AG08396 (cell line): ENCODE measurements around the gene SEC22C.
A peak's percentile ranks its signal among the peaks of the same experiment; 100 is the strongest.

Experiments used
- DNase-seq: peaks from one replicate; pipeline ENCODE4 v3.0.0; 2012; ENCODE audit warnings: low spot score, mixed read lengths

SEC22C gene

DNA sequence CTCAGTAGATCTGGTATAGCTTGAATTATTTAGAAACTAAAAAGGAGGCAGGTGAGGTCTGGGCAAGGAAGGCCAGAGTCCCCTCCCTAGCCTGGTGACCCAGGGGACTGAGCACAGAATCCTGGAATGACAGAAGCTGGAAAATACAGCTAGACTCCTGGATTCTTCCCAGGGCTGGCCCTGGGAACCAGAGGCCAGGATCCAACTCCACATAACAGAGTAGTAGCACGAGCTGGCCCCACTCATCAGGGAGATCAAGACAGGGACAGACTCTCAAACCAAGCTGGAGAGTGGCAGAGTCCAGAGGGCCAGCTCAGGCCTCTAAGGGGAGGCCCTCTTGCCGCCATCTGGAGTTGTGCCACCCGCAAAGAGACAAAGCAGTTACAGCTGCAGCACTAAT, 68.6 kb downstream of the SEC22C start:
- no peak for DNase-seq

GRCh38 chr3:42511736-42512135, 70.0 kb downstream of the SEC22C start:
- no peak for DNase-seq

GRCh38 chr3:42511201-42511600, 70.6 kb downstream of the SEC22C start:
- no peak for DNase-seq

DNA sequence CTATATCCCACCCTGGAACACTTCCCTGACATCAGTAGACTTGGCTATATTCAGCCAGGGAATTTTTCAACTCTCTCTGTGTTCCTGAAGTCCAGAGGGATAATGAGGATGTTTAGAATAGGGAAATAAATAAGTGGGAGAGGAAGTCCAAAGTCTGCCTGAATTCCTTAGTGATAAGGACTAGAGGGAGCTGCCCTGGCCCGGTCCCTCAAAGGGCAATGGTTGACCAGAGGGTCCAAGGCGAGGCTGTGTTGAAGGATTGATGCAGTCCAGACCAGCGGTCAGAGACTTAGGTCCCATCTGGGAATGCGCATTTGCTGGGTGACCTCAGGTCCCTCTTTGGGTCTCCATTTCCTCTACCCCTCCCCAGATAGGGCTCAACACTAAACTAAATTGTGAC, 71.4 kb downstream of the SEC22C start:
- DNase-seq: no peak

GRCh38 chr3:42509111-42509510, 72.7 kb downstream of the SEC22C start:
- DNase-seq: no peak

- DNase-seq: no peak
These were observed 73.2 kb downstream of the SEC22C start for GRCh38 chr3:42508562-42508961.

DNA sequence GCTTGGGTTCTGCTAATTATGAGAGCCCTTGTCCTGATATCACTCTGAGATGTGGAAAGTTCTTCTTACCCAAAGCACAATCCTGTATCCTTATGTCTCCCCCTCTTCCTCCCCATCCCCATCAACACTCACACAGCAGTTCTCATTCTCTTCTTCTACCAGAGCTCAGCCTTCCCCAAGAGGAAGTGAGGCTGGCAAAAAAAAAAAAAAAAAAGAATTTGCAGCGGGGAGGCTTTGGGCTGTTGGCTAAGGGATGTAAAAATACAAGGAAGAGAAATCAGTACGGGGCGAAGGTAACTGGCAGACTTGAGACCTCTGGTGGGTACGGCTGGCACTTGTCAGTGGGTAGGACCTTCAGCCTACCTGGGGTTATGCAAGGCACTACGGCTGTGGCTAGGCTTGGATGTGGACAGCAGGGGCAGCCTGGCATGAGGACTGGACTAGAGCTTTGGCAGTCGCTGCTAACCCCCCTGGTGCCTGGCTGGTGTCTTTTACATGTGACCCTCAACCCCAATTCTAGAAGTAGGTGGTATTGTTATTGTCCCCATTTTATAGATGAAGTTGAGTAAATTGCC, 73.9 kb downstream of the SEC22C start:
- no peak for DNase-seq

GRCh38 chr3:42507252-42507651, 74.5 kb downstream of the SEC22C start:
- no peak for DNase-seq

GRCh38 chr3:42505849-42506410, 75.8 kb downstream of the SEC22C start:
- no peak for DNase-seq

- no peak for DNase-seq
These were observed 76.5 kb downstream of the SEC22C start for GRCh38 chr3:42505128-42505848.

DNA sequence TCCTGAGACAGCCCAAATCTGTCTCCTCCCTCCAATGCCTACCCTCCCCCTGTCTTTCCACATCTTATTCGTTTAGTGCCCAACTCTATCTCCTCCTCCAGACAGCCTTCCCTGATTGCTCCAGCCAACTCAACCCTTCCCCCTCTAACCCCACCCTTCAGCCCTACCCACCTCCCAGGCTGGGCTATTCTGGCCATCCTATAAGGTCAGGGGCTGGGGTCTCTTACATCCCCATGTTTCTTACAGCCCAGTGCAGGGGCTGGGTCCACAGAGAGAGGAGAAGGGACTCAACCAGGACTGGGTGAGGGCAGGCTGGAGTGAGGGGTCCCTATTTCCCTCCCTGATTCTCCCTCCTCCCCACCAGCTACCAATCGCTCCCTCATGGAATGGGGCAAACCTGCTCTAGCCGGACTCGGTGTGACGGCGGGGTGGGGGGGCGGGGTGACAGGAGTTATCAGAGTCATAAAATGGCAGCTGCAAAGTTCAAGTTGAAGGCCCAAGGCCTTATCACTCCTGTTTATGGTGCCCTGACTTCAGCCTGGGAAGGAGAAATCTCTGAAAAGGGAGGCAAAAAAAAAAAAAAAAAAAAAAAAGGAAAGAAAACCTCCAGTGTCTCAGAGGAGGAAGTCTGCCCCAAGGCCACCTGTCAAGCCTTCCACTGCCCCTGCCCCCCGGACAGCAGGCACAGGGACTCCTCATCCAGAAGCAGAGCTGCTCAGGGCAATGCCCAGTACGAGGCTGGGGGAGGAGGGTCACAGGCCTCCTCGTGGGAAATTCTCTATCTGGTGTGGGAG, 77.2 kb downstream of the SEC22C start:
- DNase-seq: no peak

GRCh38 chr3:42503957-42504333, 77.8 kb downstream of the SEC22C start:
- no peak for DNase-seq

DNA sequence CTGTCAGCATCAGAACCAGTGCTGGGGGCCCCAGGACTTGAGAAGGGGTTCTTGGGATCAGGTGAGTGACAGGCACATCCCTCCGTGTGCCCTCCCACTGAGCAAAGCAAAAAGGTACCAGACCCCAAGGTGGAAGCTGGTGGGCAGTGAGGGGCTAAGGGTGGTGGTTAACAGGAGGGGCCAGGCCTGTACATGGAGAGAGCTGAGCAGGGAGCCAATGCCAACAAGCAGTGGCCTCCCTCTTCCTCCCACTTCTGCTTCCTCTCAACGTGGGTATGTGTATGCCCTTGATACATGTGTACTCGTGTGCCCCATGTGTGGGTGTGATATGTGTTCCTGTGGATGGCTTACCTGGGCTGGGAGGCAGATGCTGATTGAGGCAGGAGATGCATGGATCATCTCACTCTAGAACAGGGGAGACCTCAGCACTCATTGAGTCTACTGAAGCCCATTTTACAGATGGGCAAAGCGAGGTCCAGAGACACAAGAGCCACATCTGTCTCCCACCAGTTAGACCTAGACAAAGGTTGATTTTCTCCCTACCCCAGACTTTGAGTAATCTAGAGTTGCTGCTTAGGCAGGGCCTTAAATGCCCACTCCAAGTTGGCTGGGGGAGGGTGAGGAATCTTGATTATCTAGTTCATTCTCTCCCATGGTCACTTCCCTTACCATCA, 78.4 kb downstream of the SEC22C start:
- DNase-seq: no peak

GRCh38 chr3:42502429-42503250, 79.1 kb downstream of the SEC22C start, which contains the start of gene VIPR1:
VIPR1 (plus strand) TSS chr3:42502643; CDS start chr3:42502736, 93 bp downstream.
- DNase-seq: peak; percentile 49

DNA sequence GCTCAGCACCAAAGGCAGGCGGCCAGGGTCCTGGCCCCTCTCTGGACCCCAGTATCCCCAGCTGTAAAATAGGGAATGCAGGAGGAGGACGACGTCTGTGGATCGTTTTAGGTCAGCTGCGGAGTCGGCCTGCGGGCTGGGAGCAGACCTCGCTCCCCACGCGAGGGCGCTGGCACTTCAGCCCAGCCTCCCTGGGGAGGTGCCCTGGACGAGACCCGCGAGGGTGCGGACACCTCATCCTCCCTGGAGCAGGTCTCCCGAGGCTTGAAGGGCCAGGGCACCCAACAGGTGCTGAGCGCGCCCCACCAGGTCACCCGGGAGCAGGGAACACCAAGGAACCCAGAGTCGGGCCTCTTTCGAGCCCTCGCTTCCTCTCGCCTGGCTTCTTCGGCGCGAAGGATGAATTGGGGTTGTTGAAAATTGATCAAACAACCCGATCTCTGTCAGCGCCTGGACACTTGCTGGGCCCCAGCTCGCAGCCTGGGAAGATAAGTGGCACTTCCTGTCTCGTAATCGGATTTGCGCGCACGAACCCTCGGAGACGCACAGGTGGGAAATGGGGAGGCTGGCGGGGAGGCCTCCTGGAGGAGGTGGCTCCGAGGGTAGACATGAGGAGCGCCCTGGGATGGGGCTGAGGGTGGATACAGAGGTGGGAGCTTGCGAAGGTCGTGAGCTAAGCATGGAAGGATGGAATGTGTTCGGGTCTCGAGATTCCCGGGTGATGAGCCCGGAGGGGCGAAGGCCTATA, 79.9 kb downstream of the SEC22C start:
- peak; percentile 61 for DNase-seq

DNA sequence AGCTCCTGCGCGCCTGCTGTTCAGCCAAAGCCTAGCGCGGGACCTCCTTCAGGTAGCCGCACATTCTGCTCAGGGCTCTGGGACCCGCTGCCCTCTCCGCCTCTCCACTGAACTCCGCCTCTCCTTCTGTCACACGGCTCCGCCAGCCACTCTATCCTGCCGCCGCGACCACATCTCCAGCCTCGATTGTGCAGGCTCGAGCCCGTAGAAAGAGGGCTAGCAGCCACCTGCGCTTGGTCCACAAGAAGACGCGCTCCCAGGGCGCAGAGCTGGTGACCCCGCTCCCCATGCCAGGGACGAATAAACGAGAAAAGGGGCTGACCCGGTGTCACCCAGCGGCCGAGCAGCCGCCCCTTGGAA, 80.5 kb downstream of the SEC22C start:
- DNase-seq: no peak

DNA sequence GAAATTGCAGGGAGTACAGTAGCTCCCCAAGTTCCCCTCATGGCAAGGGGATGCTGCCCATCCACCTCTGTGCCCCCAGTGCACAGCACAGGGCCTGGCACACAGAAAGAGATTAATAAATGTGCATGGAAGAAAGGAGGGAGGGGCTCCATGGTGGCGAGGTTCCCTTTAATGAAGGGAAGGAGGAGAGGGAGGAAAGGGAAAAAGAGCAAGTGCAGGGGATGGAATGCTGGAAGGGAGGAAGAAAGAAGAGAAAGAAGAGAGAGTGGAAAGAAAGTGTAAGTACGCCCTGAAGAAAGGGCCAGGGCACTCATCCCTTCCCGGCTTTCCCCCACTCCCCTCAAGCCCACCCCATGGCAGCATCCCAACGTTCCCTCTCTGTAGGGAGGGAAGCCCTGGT, 80.9 kb downstream of the SEC22C start:
- no peak for DNase-seq

- no peak for DNase-seq
These were observed 81.7 kb downstream of the SEC22C start for GRCh38 chr3:42500091-42500490.

GRCh38 chr3:42499478-42499871, 82.3 kb downstream of the SEC22C start:
- no peak for DNase-seq

- DNase-seq: no peak
These were observed 82.8 kb downstream of the SEC22C start for GRCh38 chr3:42498791-42499477.
